Measurements from ENCODE around the gene MRPS12. TPM values are rescaled to one million over a fixed set of nuclear protein-coding genes. Genes with fewer than 3 reads are reported as not detected.

Gene MRPS12
- total RNA-seq, 4 donors from 2014 or later = 23.7 to 42.6 (median 34.7) TPM

- Histone ChIP-seq H3K27me3 (no peaks in the 10 kb centered on the region), H3K27ac (no peak overlapping the region), H3K4me3 (no peak overlapping the region), H3K36me3 (peaks cover 0 to 20% (median 8%) of the 10 kb centered on the region in 4 donors), H3K4me1 (no peaks in the 10 kb centered on the region), H3K9me3 (no peaks in the 10 kb centered on the region)
- TF ChIP-seq CTCF (IDR thresholded peaks at IDR 0.05) (no peak), POLR2AphosphoS5 (IDR thresholded peaks at IDR 0.05) (no peak), POLR2A (IDR thresholded peaks at IDR 0.05) (no peak), EP300 (IDR thresholded peaks at IDR 0.05; ENCODE audit: low read depth) (no peak)
- intact Hi-C loops (cut with DNase I; ENCODE audit: low total_unique reads) = no loop called here
- in situ Hi-C loops (cut with MboI; ENCODE audit: low pct_ligation_motif_present in 1 of 4, low pct_unique_long_range_greater_than_20kb in 1 of 4, low sequenced_read_pairs in 3 of 4) = loop anchor here in 1 of 4 donors (10.0 kb wide), 1 partner anchor 146 kb away; the partner anchor contains the start of gene CAPN12
- DNase-seq = no peak
These were observed 40.1 kb upstream of the MRPS12 start for GRCh38 chr19:38890686-38891085.

DNA sequence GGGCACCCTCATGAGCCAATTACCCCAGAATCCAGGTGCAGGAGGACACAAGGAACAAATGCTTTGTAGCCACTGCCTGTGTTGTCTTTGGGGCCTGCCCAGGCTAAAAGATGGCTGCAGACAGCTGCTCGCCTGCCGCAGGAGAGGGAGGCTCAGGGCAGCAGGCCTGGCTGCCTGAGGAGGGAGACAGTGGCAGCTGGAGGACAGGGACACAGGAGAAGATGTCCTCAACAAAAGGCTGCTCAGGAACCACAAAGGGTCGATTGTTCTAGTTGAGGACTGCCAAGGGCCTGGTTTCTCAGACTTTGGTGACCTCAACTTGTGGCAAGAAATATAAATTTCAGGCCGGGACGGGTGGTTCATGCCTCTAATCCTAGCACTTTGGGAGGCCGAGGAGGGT is 39.0 kb upstream of the MRPS12 start:
- H3K4me3 ChIP-seq = no peak overlapping the region
- H3K36me3 ChIP-seq = peaks cover 0 to 20% (median 8%) of the 10 kb centered on the region in 4 donors
- DNase-seq = no peak
- intact Hi-C loops (cut with DNase I; ENCODE audit: low total_unique reads) (no loop called here), in situ Hi-C loops (cut with MboI; ENCODE audit: low pct_ligation_motif_present in 1 of 4, low pct_unique_long_range_greater_than_20kb in 1 of 4, low sequenced_read_pairs in 3 of 4) (loop anchor here in 1 of 4 donors (10.0 kb wide), 1 partner anchor 147 kb away; the partner anchor contains the start of gene CAPN12)
- 91% methylated on average over 6 of the region's 6 CpGs; no CpG with 5 or more reads in 1 of the 2 donors for WGBS, 2 donors (ENCODE audit: low coverage in 1 of 2)
- H3K4me1 ChIP-seq = no peaks in the 10 kb centered on the region
- no peaks in the 10 kb centered on the region for H3K27me3 ChIP-seq
- H3K27ac ChIP-seq = no peak overlapping the region
- TF ChIP-seq EP300 (IDR thresholded peaks at IDR 0.05; ENCODE audit: low read depth) (no peak), CTCF (IDR thresholded peaks at IDR 0.05) (no peak), POLR2A (IDR thresholded peaks at IDR 0.05) (no peak), POLR2AphosphoS5 (IDR thresholded peaks at IDR 0.05) (no peak)
- H3K9me3 ChIP-seq = no peaks in the 10 kb centered on the region

GRCh38 chr19:38892841-38893240 is 37.9 kb upstream of the MRPS12 start:
- H3K4me3 ChIP-seq = no peak overlapping the region
- intact Hi-C loops (cut with DNase I; ENCODE audit: low total_unique reads) (no loop called here), in situ Hi-C loops (cut with MboI; ENCODE audit: low pct_ligation_motif_present in 1 of 4, low pct_unique_long_range_greater_than_20kb in 1 of 4, low sequenced_read_pairs in 3 of 4) (loop anchor here in 1 of 4 donors (10.0 kb wide), 1 partner anchor 148 kb away; the partner anchor contains the start of gene CAPN12)
- H3K4me1 ChIP-seq = peaks cover 0 to 1% (median under 1%) of the 10 kb centered on the region in 4 donors
- peaks cover 0 to 20% (median 8%) of the 10 kb centered on the region in 4 donors for H3K36me3 ChIP-seq
- H3K9me3 ChIP-seq = no peaks in the 10 kb centered on the region
- WGBS, 2 donors (ENCODE audit: low coverage in 1 of 2) = 60 to 86% methylated on average over 1 to 5 of the region's 5 CpGs
- no peak for TF ChIP-seq POLR2AphosphoS5 (IDR thresholded peaks at IDR 0.05)
- TF ChIP-seq POLR2A (IDR thresholded peaks at IDR 0.05) = no peak
- TF ChIP-seq CTCF (IDR thresholded peaks at IDR 0.05) = no peak
- TF ChIP-seq EP300 (IDR thresholded peaks at IDR 0.05; ENCODE audit: low read depth) = no peak
- no peaks in the 10 kb centered on the region for H3K27me3 ChIP-seq
- no peak overlapping the region for H3K27ac ChIP-seq
- no peak for DNase-seq

DNA sequence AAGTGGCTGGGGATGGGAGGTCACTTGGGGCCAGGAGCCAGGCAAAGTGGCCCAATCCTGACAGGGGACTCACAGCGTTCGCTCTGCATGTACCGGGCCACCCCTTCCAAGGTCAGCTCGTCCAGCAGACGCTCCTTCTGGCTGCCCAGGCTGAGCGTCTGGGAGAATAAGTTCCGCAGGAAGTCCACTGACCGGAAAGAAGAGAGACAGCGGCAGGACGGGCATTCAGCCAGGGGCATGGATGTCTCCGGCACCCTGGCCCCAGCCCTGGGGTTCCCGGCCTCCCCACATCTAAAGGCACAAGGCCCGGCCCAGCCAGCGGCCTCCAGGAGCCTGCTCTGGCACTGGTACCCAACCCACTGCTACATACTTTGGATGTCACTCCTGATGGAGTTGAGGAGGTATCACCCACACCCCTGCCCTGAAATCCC is 37.4 kb upstream of the MRPS12 start:
- intact Hi-C loops (cut with DNase I; ENCODE audit: low total_unique reads) = no loop called here
- Histone ChIP-seq H3K27ac (no peak overlapping the region), H3K4me3 (no peak overlapping the region), H3K9me3 (no peaks in the 10 kb centered on the region), H3K4me1 (peaks cover 3 to 6% (median 5%) of the 10 kb centered on the region in 4 donors), H3K36me3 (peaks cover 0 to 18% (median 7%) of the 10 kb centered on the region in 4 donors), H3K27me3 (no peaks in the 10 kb centered on the region)
- in situ Hi-C loops (cut with MboI; ENCODE audit: low pct_ligation_motif_present in 1 of 4, low pct_unique_long_range_greater_than_20kb in 1 of 4, low sequenced_read_pairs in 3 of 4) = loop anchor here in 1 of 4 donors (10.0 kb wide), 1 partner anchor 149 kb away; the partner anchor contains the start of gene CAPN12
- WGBS, 2 donors (ENCODE audit: low coverage in 1 of 2) = 93% methylated on average over 14 of the region's 14 CpGs; no CpG with 5 or more reads in 1 of the 2 donors
- TF ChIP-seq CTCF (IDR thresholded peaks at IDR 0.05) (no peak), POLR2A (IDR thresholded peaks at IDR 0.05) (no peak), EP300 (IDR thresholded peaks at IDR 0.05; ENCODE audit: low read depth) (no peak), POLR2AphosphoS5 (IDR thresholded peaks at IDR 0.05) (no peak)
- no peak for DNase-seq
